Mesendoderm (in vitro differentiated cells): ENCODE results near the gene LRCOL1.

ENCODE experiments used
- DNase-seq: peaks from one replicate; pipeline ENCODE4 v3.0.0; 2013
- H2AK5ac ChIP-seq: 2 replicates; pipeline ENCODE4 v1.6.1; 2013; ENCODE audit warnings: low read length, inconsistent platforms
- H2BK120ac ChIP-seq: 2 replicates; pipeline ENCODE4 v1.6.1; 2013; ENCODE audit warnings: low read depth, mild to moderate bottlenecking, low read length, moderate library complexity, mixed read lengths
- H2BK15ac ChIP-seq: replicated peaks from 2 replicates; pipeline ENCODE4 v1.6.1; 2013; ENCODE audit warnings: low read depth, mild to moderate bottlenecking, moderate library complexity
- H2BK5ac ChIP-seq: 2 replicates; pipeline ENCODE4 v1.6.1; 2013; ENCODE audit warnings: low read length, inconsistent platforms
- H3K18ac ChIP-seq: 2 replicates; pipeline ENCODE4 v1.6.1; 2013; ENCODE audit warnings: mild to moderate bottlenecking, low read length, mixed read lengths
- H3K23ac ChIP-seq: one replicate; pipeline ENCODE4 v1.6.1; 2013; ENCODE audit warnings: low read length
- H3K27ac ChIP-seq: 2 replicates; pipeline ENCODE4 v1.5.1; 2013; ENCODE audit warnings: low read depth, mild to moderate bottlenecking, inconsistent platforms, low read length, moderate library complexity
- H3K27me3 ChIP-seq: 2 replicates; pipeline ENCODE4 v1.6.1; 2013; ENCODE audit warnings: low read length, control low read depth, mild to moderate bottlenecking, inconsistent platforms; ENCODE audit not compliant: insufficient read depth, poor library complexity
- H3K36me3 ChIP-seq: 2 replicates; pipeline ENCODE4 v1.6.1; 2013; ENCODE audit warnings: low read length, inconsistent platforms; ENCODE audit not compliant: control insufficient read depth, insufficient read depth
- H3K4ac ChIP-seq: one replicate; pipeline ENCODE4 v1.6.1; 2013; ENCODE audit warnings: low read depth, mild to moderate bottlenecking, low read length, moderate library complexity
- H3K4me1 ChIP-seq: 2 replicates; pipeline ENCODE4 v1.6.1; 2013; ENCODE audit warnings: low read depth, low read length, inconsistent platforms; ENCODE audit not compliant: control insufficient read depth
- H3K4me2 ChIP-seq: 2 replicates; pipeline ENCODE4 v1.6.1; 2013; ENCODE audit warnings: low read length
- H3K4me3 ChIP-seq: 2 replicates; pipeline ENCODE4 v1.5.1; 2013; ENCODE audit warnings: mild to moderate bottlenecking, low read length
- H3K56ac ChIP-seq: one replicate; pipeline ENCODE4 v1.6.1; 2013; ENCODE audit warnings: low read length
- H3K79me1 ChIP-seq: 2 replicates; pipeline ENCODE4 v1.6.1; 2013; ENCODE audit warnings: low read length, inconsistent platforms
- H3K79me2 ChIP-seq: 2 replicates; pipeline ENCODE4 v1.6.1; 2013; ENCODE audit warnings: mild to moderate bottlenecking, low read length; ENCODE audit not compliant: control insufficient read depth, insufficient read depth
- H3K9ac ChIP-seq: 2 replicates; pipeline ENCODE4 v1.6.1; 2013; ENCODE audit warnings: low read length, inconsistent platforms
- H4K5ac ChIP-seq: one replicate; pipeline ENCODE4 v1.6.1; 2013; ENCODE audit warnings: low read length
- H4K8ac ChIP-seq: one replicate; pipeline ENCODE4 v1.6.1; 2013; ENCODE audit warnings: low read depth, mild to moderate bottlenecking, control low read depth, low read length, moderate library complexity
- WGBS: extraction: QIAGEN DNeasy Blood & Tissue Kit; methylation state at CpG from one replicate; pipeline ENCODE4 v1.1.7; 2013; ENCODE audit warnings: low lambda C conversion rate, missing lambda C conversion rate; ENCODE audit not compliant: insufficient coverage; ENCODE audit errors: extremely low coverage; 5-methylcytosine and 5-hydroxymethylcytosine counted together

Gene LRCOL1

GRCh38 chr12:132618683-132619043 lies 8.3 kb upstream of the LRCOL1 start, which contains the start of gene P2RX2:
Gene P2RX2 (plus strand): TSS chr12:132618776. CDS start chr12:132618817, 41 bp downstream.
- H2BK120ac ChIP-seq: no peak within 1 kb of the TSS
- no peak within 1 kb of the TSS for H3K27ac ChIP-seq
- H3K4me2 ChIP-seq: peak within 1 kb of the TSS; percentile 18
- H3K9ac ChIP-seq: no peak within 1 kb of the TSS
- H3K4me3 ChIP-seq: no peak within 1 kb of the TSS
- H3K27me3 ChIP-seq: peaks cover 10% of the 10 kb centered on the region
- no peak within 1 kb of the TSS for H2BK15ac ChIP-seq
- no peak within 1 kb of the TSS for H3K4ac ChIP-seq
- no peak within 1 kb of the TSS for H4K8ac ChIP-seq
- H3K4me1 ChIP-seq: no peaks in the 10 kb centered on the region
- H3K79me1 ChIP-seq: no peaks in the 10 kb centered on the region
- no CpG with 5 or more reads among the region's 49 CpGs for WGBS
- H3K79me2 ChIP-seq: no peaks in the 10 kb centered on the region
- DNase-seq: no peak
- no peak within 1 kb of the TSS for H3K23ac ChIP-seq
- no peak within 1 kb of the TSS for H2BK5ac ChIP-seq
- H3K18ac ChIP-seq: no peak within 1 kb of the TSS
- H4K5ac ChIP-seq: no peak within 1 kb of the TSS
- no peaks in the 10 kb centered on the region for H3K36me3 ChIP-seq
- H3K56ac ChIP-seq: no peak within 1 kb of the TSS
- H2AK5ac ChIP-seq: no peak within 1 kb of the TSS

GRCh38 chr12:132617822-132618682 lies 7.7 kb upstream of the LRCOL1 start:
- Histone ChIP-seq H4K8ac (no peak overlapping the region), H3K79me2 (no peaks in the 10 kb centered on the region), H3K23ac (no peak overlapping the region), H3K18ac (no peak overlapping the region), H2BK15ac (no peak overlapping the region), H4K5ac (no peak overlapping the region), H2AK5ac (no peak overlapping the region), H3K4me1 (no peaks in the 10 kb centered on the region), H3K4ac (no peak overlapping the region), H3K36me3 (no peaks in the 10 kb centered on the region), H3K4me2 (no peak overlapping the region), H3K9ac (no peak overlapping the region), H3K79me1 (no peaks in the 10 kb centered on the region), H2BK5ac (no peak overlapping the region), H3K4me3 (no peak overlapping the region), H3K27me3 (peaks cover 10% of the 10 kb centered on the region), H3K56ac (no peak overlapping the region), H2BK120ac (no peak overlapping the region), H3K27ac (no peak overlapping the region)
- peak; percentile 22 for DNase-seq
- WGBS: no CpG with 5 or more reads among the region's 51 CpGs

- no peak overlapping the region for H3K27ac ChIP-seq
- H2BK5ac ChIP-seq: no peak overlapping the region
- no peak overlapping the region for H3K18ac ChIP-seq
- no peak overlapping the region for H3K4me3 ChIP-seq
- no peak overlapping the region for H3K4ac ChIP-seq
- H2BK120ac ChIP-seq: no peak overlapping the region
- H3K36me3 ChIP-seq: no peaks in the 10 kb centered on the region
- WGBS: no CpG with 5 or more reads among the region's 4 CpGs
- H3K4me1 ChIP-seq: no peaks in the 10 kb centered on the region
- no peak overlapping the region for H3K23ac ChIP-seq
- no peak overlapping the region for H3K9ac ChIP-seq
- no peak overlapping the region for H3K56ac ChIP-seq
- H3K79me1 ChIP-seq: no peaks in the 10 kb centered on the region
- no peaks in the 10 kb centered on the region for H3K79me2 ChIP-seq
- H3K4me2 ChIP-seq: no peak overlapping the region
- DNase-seq: no peak
- no peak overlapping the region for H4K5ac ChIP-seq
- peaks cover 10% of the 10 kb centered on the region for H3K27me3 ChIP-seq
- H4K8ac ChIP-seq: no peak overlapping the region
- no peak overlapping the region for H2AK5ac ChIP-seq
- H2BK15ac ChIP-seq: no peak overlapping the region
Measured at GRCh38 chr12:132617135-132617701, 6.8 kb upstream of the LRCOL1 start.

GRCh38 chr12:132615579-132616038 lies 5.2 kb upstream of the LRCOL1 start:
- WGBS: no CpG with 5 or more reads among the region's 16 CpGs
- H3K9ac ChIP-seq: no peak overlapping the region
- H2AK5ac ChIP-seq: no peak overlapping the region
- no peak overlapping the region for H3K27ac ChIP-seq
- no peak overlapping the region for H2BK15ac ChIP-seq
- no peak overlapping the region for H2BK120ac ChIP-seq
- no peaks in the 10 kb centered on the region for H3K79me1 ChIP-seq
- H3K56ac ChIP-seq: no peak overlapping the region
- H3K4ac ChIP-seq: no peak overlapping the region
- no peak overlapping the region for H3K23ac ChIP-seq
- no peaks in the 10 kb centered on the region for H3K36me3 ChIP-seq
- H3K79me2 ChIP-seq: no peaks in the 10 kb centered on the region
- no peaks in the 10 kb centered on the region for H3K4me1 ChIP-seq
- DNase-seq: no peak
- no peak overlapping the region for H4K8ac ChIP-seq
- peaks cover 10% of the 10 kb centered on the region for H3K27me3 ChIP-seq
- no peak overlapping the region for H3K18ac ChIP-seq
- H3K4me3 ChIP-seq: no peak overlapping the region
- no peak overlapping the region for H4K5ac ChIP-seq
- no peak overlapping the region for H2BK5ac ChIP-seq
- H3K4me2 ChIP-seq: no peak overlapping the region

GRCh38 chr12:132614861-132615578 lies 4.6 kb upstream of the LRCOL1 start:
- no peak overlapping the region for H3K56ac ChIP-seq
- H2BK5ac ChIP-seq: no peak overlapping the region
- H3K79me1 ChIP-seq: no peaks in the 10 kb centered on the region
- H3K18ac ChIP-seq: no peak overlapping the region
- H3K4me1 ChIP-seq: no peaks in the 10 kb centered on the region
- H2BK15ac ChIP-seq: no peak overlapping the region
- WGBS: no CpG with 5 or more reads among the region's 18 CpGs
- no peak overlapping the region for H3K4me3 ChIP-seq
- no peak overlapping the region for H3K23ac ChIP-seq
- no peak overlapping the region for H3K27ac ChIP-seq
- peak; percentile 88 for DNase-seq
- no peak overlapping the region for H4K5ac ChIP-seq
- no peak overlapping the region for H3K4ac ChIP-seq
- H4K8ac ChIP-seq: no peak overlapping the region
- no peak overlapping the region for H2BK120ac ChIP-seq
- no peak overlapping the region for H3K9ac ChIP-seq
- no peak overlapping the region for H2AK5ac ChIP-seq
- no peak overlapping the region for H3K4me2 ChIP-seq
- peaks cover 10% of the 10 kb centered on the region for H3K27me3 ChIP-seq
- H3K36me3 ChIP-seq: no peaks in the 10 kb centered on the region
- H3K79me2 ChIP-seq: no peaks in the 10 kb centered on the region
